Measurements from ENCODE around the gene RPH3AL.

GRCh38 chr17:180381-181244, 172.0 kb downstream of the RPH3AL start:
- TF ChIP-seq ZFP30 (CRISPR knock-in tag; IDR thresholded peaks at IDR 0.05) (no peak), CREB5 (CRISPR knock-in tag; IDR thresholded peaks at IDR 0.05; ENCODE audit: low read depth) (no peak), RARB (CRISPR knock-in tag; IDR thresholded peaks at IDR 0.05) (no peak), TCF4 (CRISPR knock-in tag; IDR thresholded peaks at IDR 0.05; ENCODE audit: borderline replicate concordance) (no peak), TSHZ2 (CRISPR knock-in tag; IDR thresholded peaks at IDR 0.05) (no peak), OSR1 (CRISPR knock-in tag; IDR thresholded peaks at IDR 0.05) (no peak), ZNF565 (CRISPR knock-in tag; conservative IDR thresholded peaks at IDR 0.05; ENCODE audit: low read depth) (no peak), ESRRG (CRISPR knock-in tag; IDR thresholded peaks at IDR 0.05) (no peak), BACH2 (CRISPR knock-in tag; IDR thresholded peaks at IDR 0.05; ENCODE audit: borderline replicate concordance) (no peak), CSRNP3 (CRISPR knock-in tag; IDR thresholded peaks at IDR 0.05) (no peak), ARNTL (CRISPR knock-in tag; IDR thresholded peaks at IDR 0.05; ENCODE audit: borderline replicate concordance, low read depth) (no peak), PPARA (CRISPR knock-in tag; IDR thresholded peaks at IDR 0.05; ENCODE audit: borderline replicate concordance) (no peak)
- TF ChIP-seq, protein P1, sequence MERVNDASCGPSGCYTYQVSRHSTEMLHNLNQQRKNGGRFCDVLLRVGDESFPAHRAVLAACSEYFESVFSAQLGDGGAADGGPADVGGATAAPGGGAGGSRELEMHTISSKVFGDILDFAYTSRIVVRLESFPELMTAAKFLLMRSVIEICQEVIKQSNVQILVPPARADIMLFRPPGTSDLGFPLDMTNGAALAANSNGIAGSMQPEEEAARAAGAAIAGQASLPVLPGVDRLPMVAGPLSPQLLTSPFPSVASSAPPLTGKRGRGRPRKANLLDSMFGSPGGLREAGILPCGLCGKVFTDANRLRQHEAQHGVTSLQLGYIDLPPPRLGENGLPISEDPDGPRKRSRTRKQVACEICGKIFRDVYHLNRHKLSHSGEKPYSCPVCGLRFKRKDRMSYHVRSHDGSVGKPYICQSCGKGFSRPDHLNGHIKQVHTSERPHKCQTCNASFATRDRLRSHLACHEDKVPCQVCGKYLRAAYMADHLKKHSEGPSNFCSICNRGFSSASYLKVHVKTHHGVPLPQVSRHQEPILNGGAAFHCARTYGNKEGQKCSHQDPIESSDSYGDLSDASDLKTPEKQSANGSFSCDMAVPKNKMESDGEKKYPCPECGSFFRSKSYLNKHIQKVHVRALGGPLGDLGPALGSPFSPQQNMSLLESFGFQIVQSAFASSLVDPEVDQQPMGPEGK (CRISPR knock-in tag; IDR thresholded peaks at IDR 0.05; ENCODE audit: borderline replicate concordance), result no peak
